Measurements from ENCODE around the gene TGM5.
A peak's percentile ranks its signal among the peaks of the same experiment; 100 is the strongest.

TGM5 gene

GRCh38 chr15:43189296-43189695 lies 77.4 kb downstream of the TGM5 start:
- no peak for DNase-seq

DNA sequence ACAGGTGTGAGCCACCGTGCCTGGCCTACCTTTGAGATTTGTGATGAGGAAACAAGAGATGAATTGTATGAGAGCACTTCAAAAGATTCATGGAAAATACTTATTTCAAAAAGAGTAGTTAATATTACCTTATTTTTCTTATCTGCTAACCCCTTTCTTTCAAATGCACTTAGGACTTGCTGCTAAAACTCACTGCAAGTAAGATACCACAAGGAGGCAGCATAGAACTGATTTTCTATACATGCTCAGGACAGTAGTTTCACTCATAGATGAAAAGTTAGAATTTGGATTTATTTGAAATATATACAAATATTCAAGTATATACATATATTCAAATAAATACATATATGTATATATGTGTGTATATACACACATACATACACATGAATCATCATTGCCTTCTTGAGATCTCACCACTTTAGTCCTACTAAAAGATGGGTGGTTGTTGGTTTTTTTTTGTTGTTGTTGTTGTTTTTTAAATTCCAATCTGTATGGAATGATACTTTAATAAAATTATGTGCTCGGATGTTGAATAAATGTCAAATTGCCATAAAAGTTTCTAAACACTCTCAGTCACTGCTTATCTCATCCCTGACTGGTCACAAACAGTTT lies 79.1 kb downstream of the TGM5 start:
- DNase-seq = peak; percentile 54

GRCh38 chr15:43186003-43186353 lies 80.8 kb downstream of the TGM5 start:
- DNase-seq = no peak

- peak; percentile 93 for DNase-seq
Observed at GRCh38 chr15:43185157-43186002, 81.3 kb downstream of the TGM5 start, which contains the start of gene CCNDBP1. TSS of gene CCNDBP1 (plus strand) at chr15:43185403. CDS start at chr15:43185499, 96 bp downstream.

DNA sequence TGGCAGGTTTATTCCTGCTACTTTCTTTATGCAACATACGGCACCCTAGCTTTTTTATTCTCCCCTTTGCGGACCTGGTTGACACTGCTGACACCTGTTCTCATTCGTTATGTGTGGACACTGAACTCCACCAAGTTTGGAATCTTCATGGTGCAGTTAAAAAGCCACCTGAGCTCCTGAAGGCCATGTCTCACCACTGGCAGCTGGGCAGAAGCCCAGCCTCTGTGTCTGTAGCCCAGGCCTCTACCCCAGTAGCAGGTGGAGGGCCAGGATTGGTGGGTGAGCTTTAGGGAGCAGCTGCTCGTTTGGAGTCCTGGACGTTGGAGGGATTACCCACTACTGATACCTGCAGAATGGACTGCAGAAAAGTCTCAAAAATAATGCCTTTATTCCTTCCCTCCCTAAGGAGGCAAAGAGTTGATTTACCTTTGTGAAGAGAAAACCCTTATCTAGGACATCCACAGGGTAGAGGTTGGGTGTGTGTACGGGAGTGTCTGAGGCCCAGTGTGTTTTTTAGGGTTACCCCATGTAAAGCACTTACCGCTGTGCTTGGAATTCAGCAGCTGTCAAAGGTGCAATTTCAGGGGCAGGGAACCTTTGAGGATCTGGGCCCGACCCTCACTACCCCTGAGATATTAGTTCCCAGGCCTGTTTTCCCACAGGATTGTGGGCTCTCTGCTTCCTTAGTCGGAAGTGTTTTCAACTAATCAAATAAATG lies 82.2 kb downstream of the TGM5 start:
- DNase-seq = no peak

GRCh38 chr15:43183270-43183669 lies 83.5 kb downstream of the TGM5 start:
- DNase-seq = no peak
